HEK293 (cell line): Measurements from ENCODE around the gene CBX1.

Experiments
- KLF16 ChIP-seq: fragments of 450-650 bp; formaldehyde crosslinking; IDR thresholded peaks from 2 replicates; pipeline ENCODE4 v1.5.1; 2017; ENCODE audit warnings: missing biosample characterization, missing genetic modification characterization
- KLF8 ChIP-seq: fragments of 450-650 bp; formaldehyde crosslinking; IDR thresholded peaks from 2 replicates; pipeline ENCODE4 v1.5.1; 2016; ENCODE audit warnings: missing biosample characterization, missing genetic modification characterization
- SALL2 ChIP-seq: fragments of 450-650 bp; formaldehyde crosslinking; IDR thresholded peaks from 2 replicates; pipeline ENCODE4 v1.5.0; 2017; ENCODE audit warnings: missing biosample characterization, mild to moderate bottlenecking, missing genetic modification characterization, borderline replicate concordance
- SETDB1 ChIP-seq: IDR thresholded peaks from one replicate; pipeline ENCODE4 v1.6.1; 2017; ENCODE audit warnings: mild to moderate bottlenecking, low read length, moderate library complexity, mixed read lengths; ENCODE audit not compliant: insufficient read length
- TCF7L2 ChIP-seq: IDR thresholded peaks from 2 replicates; pipeline ENCODE4 v1.6.1; 2011; ENCODE audit warnings: low read depth, mild to moderate bottlenecking, inconsistent platforms, low read length, moderate library complexity, borderline replicate concordance
- TRIM28 ChIP-seq: IDR thresholded peaks from 2 replicates; pipeline ENCODE4 v1.6.1; 2011; ENCODE audit warnings: low read length, control low read depth, borderline replicate concordance
- ZNF777 ChIP-seq: fragments of 450-650 bp; formaldehyde crosslinking; IDR thresholded peaks from 2 replicates; pipeline ENCODE4 v1.5.1; 2017; ENCODE audit warnings: missing biosample characterization, missing genetic modification characterization, borderline replicate concordance
- TF ChIP-seq, protein P1 (sequence below): fragments of 450-650 bp; formaldehyde crosslinking; IDR thresholded peaks from 2 replicates; pipeline ENCODE4 v1.5.1; 2016; ENCODE audit warnings: missing biosample characterization, missing genetic modification characterization
- TF ChIP-seq, protein P2 (sequence below): fragments of 450-650 bp; formaldehyde crosslinking; IDR thresholded peaks from 2 replicates; pipeline ENCODE4 v1.5.1; 2016; ENCODE audit warnings: missing biosample characterization, missing genetic modification characterization

DNA sequence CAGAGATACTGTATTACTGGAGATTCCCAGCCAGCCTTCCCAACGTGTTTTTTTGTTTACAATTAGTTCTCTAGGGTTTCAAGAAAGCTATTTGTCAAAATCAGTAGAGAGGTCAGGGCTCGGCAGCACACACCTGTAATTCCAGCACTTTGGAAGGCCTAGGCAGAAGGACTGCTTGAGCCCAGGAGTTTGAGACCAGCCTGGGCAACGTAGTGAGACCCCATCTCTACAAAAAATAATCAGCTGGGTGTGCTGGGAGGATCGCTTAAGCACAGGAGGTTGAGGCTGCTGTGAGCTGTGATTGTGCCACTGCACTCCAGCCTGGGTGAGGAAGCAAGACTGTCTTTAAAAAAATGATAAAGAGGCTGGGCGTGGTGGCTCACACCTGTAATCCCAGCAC is 19.4 kb downstream of the CBX1 start:
- TF ChIP-seq ZNF777 (tag by site-specific recombination) (no peak), TRIM28 (no peak), KLF8 (tag by site-specific recombination) (no peak), SETDB1 (no peak), KLF16 (tag by site-specific recombination) (no peak), SALL2 (no peak), TCF7L2 (no peak)
- TF ChIP-seq, protein P1, sequence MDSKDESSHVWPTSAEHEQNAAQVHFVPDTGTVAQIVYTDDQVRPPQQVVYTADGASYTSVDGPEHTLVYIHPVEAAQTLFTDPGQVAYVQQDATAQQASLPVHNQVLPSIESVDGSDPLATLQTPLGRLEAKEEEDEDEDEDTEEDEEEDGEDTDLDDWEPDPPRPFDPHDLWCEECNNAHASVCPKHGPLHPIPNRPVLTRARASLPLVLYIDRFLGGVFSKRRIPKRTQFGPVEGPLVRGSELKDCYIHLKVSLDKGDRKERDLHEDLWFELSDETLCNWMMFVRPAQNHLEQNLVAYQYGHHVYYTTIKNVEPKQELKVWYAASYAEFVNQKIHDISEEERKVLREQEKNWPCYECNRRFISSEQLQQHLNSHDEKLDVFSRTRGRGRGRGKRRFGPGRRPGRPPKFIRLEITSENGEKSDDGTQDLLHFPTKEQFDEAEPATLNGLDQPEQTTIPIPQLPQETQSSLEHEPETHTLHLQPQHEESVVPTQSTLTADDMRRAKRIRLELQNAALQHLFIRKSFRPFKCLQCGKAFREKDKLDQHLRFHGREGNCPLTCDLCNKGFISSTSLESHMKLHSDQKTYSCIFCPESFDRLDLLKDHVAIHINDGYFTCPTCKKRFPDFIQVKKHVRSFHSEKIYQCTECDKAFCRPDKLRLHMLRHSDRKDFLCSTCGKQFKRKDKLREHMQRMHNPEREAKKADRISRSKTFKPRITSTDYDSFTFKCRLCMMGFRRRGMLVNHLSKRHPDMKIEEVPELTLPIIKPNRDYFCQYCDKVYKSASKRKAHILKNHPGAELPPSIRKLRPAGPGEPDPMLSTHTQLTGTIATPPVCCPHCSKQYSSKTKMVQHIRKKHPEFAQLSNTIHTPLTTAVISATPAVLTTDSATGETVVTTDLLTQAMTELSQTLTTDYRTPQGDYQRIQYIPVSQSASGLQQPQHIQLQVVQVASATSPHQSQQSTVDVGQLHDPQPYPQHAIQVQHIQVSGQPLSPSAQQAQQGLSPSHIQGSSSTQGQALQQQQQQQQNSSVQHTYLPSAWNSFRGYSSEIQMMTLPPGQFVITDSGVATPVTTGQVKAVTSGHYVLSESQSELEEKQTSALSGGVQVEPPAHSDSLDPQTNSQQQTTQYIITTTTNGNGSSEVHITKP (tag by site-specific recombination) = no peak
- TF ChIP-seq, protein P2, sequence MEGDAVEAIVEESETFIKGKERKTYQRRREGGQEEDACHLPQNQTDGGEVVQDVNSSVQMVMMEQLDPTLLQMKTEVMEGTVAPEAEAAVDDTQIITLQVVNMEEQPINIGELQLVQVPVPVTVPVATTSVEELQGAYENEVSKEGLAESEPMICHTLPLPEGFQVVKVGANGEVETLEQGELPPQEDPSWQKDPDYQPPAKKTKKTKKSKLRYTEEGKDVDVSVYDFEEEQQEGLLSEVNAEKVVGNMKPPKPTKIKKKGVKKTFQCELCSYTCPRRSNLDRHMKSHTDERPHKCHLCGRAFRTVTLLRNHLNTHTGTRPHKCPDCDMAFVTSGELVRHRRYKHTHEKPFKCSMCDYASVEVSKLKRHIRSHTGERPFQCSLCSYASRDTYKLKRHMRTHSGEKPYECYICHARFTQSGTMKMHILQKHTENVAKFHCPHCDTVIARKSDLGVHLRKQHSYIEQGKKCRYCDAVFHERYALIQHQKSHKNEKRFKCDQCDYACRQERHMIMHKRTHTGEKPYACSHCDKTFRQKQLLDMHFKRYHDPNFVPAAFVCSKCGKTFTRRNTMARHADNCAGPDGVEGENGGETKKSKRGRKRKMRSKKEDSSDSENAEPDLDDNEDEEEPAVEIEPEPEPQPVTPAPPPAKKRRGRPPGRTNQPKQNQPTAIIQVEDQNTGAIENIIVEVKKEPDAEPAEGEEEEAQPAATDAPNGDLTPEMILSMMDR (tag by site-specific recombination) = no peak
